Activated naive CD4-positive, alpha-beta T cell treated with anti-CD3 and anti-CD28 coated beads, Interleukin-2, amount 50 U/mL, for 72 hours (primary cell): Measurements from ENCODE around the gene AZU1. TPM values are rescaled to one million over a fixed set of nuclear protein-coding genes. Genes with fewer than 3 reads are reported as not detected.

ENCODE experiments used
- ATAC-seq, 2 donors: fragments of 150-1000 bp; cut with Tn5 transposase; 2 replicates each; pipeline ENCODE4 v1.10.0; 2021; ENCODE audit warnings: mild to moderate bottlenecking in 2 of 2, moderate library complexity in 2 of 2
- DNase-seq, 2 donors: peaks; one replicate each; pipeline ENCODE4 v3.0.0; 2021 to 2022; ENCODE audit warnings: low spot score in 2 of 2
- H3K27ac Mint-ChIP-seq, 2 donors: one replicate each; pipeline ENCODE4 v1.8.0; 2022; ENCODE audit warnings: mild to moderate bottlenecking in 2 of 2, mixed read lengths in 2 of 2
- H3K36me3 Mint-ChIP-seq, 2 donors: one replicate each; pipeline ENCODE4 v1.8.0; 2022; ENCODE audit warnings: mixed read lengths in 2 of 2
- H3K9me3 Mint-ChIP-seq, 2 donors: one replicate each; pipeline ENCODE4 v1.8.0; 2022; ENCODE audit warnings: mixed read lengths in 2 of 2
- total RNA-seq, 2 donors: library from RNA; stranded (reverse); gene quantifications; one replicate each; pipeline ENCODE4 v1.2.3, GENCODE V29; 2022

Gene AZU1, protein sequence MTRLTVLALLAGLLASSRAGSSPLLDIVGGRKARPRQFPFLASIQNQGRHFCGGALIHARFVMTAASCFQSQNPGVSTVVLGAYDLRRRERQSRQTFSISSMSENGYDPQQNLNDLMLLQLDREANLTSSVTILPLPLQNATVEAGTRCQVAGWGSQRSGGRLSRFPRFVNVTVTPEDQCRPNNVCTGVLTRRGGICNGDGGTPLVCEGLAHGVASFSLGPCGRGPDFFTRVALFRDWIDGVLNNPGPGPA
- total RNA-seq: not detected

DNA sequence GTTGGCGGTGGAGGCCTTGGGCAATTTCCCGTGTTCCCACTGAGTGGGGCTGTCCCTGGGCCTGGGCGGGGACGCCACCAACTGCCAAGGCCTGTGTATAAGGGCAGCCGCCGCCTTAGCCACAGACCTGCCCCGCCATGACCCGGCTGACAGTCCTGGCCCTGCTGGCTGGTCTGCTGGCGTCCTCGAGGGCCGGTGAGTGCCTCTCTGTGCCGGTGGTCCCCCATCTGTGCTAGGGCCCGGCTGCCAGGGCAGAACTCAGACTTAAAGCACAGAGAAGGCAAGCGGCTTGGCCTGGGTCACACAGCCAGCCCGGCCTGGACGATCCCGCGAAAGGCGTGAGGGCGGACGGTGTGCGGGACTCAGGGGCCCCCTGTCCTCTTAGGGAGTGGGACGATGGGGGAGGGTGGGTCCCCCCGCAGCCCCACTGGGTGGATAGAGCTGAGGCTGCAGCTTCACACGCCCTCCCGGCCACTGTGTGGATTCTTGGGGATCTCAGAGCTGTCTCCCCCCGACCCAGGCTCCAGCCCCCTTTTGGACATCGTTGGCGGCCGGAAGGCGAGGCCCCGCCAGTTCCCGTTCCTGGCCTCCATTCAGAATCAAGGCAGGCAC, at the start of gene AZU1:
Gene AZU1 (plus strand): TSS at position 128 of the 612 bp plus-strand sequence. CDS start 10 bp downstream, at position 138.
- DNase-seq (no peak), ATAC-seq (peak in 1 of 2 donors; percentile 20)

DNA sequence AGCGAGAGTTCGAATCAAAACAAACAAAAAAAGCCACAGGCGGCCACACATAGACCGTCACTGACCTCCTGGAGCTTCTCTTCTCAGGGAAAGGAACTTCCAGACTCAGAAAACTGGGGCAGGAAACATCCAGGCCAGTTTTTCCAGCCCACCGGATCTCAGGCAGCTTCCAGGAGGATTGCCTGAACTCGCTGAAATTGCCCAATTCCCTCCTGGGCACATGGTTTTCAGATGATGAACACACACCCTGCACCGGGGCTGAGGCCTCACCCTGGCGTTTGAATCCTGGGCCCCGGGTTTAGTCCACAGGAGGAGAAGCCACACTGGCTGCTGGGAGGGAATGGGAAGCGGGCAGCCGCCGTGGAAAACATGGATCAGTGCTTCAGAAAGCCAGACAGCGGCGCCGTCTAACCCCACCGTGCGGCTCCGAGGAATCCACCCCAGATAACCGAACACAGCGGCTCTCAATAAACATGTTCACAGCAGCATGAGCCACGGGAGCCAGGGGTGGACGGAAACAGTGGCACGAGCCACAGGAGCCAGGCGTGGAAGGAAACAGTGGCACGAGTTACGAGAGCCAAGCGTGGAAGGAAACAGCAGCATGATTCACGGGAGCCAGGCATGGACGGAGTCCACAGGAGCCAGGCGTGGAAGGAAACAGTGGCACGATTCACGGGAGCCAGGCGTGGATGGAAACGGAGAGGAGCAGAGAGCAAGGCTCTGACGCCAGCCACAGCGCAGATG, 48.6 kb upstream of the AZU1 start:
- no peak for ATAC-seq
- Mint-ChIP-seq H3K9me3 (no peaks in the 10 kb centered on the region), H3K36me3 (no peaks in the 10 kb centered on the region), H3K27ac (no peak overlapping the region)
- DNase-seq: no peak

More for the DNA sequence above, at the start of gene AZU1:
- Mint-ChIP-seq H3K9me3 (no peaks in the 10 kb centered on the region), H3K36me3 (no peaks in the 10 kb centered on the region), H3K27ac (no peak within 1 kb of the TSS)

DNA sequence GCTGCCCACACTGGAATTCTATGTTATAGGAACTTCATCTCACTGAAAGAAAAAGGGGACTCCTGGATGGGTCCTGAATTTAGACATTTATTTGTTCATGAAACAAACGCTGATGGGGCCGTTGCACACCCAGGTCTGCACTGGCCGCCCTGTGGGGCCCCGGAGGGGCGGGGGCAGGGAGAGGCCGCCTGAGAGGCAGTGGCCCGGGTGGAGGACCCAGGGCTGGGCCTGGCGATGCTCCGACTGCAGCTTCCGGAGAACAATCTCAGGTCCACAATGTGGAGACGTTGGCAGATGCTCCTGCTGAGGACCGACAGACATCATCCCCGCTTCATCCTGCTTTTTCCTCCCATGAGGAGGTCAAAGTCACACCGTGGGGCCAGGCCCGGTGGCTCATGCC, 46.7 kb upstream of the AZU1 start:
- ATAC-seq (no peak), DNase-seq (no peak)
- Mint-ChIP-seq H3K36me3 (no peaks in the 10 kb centered on the region), H3K27ac (no peak overlapping the region), H3K9me3 (no peaks in the 10 kb centered on the region)

DNA sequence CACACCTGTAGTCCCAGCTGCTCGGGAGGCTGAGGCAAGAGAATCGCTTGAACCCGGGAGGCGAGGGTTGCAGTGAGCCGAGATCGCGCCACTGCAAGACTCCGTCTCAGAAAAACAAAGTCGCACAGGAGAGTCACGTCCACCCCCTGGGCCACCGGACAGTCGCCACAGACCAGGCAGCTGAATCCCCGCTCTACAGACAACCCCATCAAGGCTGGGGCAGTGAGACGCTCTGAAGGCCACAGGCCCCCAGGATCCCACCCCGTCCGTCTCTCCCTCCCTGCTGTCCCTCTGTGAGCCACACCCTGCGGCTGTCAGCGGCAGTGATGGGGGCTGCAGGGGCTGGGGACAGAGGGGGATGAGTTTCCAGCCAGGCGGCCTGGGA, 45.8 kb upstream of the AZU1 start:
- no peak overlapping the region for H3K27ac Mint-ChIP-seq
- DNase-seq: no peak
- no peaks in the 10 kb centered on the region for H3K36me3 Mint-ChIP-seq
- H3K9me3 Mint-ChIP-seq: no peaks in the 10 kb centered on the region
- ATAC-seq: no peak

DNA sequence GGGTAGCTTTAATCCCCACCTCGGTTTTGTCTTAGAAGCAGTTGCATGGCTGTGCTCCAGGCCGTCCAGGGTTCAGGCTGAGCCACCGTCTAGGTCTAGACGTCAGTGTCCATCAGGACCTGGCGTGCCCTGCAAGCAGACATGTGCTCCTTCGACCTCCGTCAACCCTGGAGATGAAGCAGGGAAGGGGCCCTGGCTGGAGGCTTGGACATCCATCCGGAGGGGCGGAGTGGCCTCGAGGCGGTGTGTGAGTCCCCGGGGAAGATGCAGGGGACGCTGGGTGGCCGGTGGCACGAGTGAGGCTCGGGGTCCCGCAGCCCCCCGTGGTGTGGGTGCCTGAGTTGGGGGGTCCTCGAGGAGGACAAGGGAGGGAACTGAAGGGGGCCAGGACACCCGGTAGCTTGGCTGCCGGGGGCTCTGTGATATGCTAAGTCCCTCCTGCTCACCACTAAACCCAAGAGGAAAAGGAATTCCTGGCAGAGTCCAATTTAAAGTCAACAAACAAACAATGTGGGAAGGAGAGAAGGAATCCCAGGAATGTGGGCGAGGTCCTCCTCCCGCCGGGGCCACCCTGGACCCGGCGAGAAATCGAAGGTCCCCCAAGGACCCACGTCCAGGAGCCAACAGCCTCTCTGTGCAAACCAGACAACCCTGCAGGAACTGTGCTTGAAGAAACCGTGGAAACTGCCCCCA, 45.3 kb upstream of the AZU1 start:
- no peaks in the 10 kb centered on the region for H3K36me3 Mint-ChIP-seq
- H3K27ac Mint-ChIP-seq: no peak overlapping the region
- ATAC-seq (no peak), DNase-seq (no peak)
- H3K9me3 Mint-ChIP-seq: no peaks in the 10 kb centered on the region

DNA sequence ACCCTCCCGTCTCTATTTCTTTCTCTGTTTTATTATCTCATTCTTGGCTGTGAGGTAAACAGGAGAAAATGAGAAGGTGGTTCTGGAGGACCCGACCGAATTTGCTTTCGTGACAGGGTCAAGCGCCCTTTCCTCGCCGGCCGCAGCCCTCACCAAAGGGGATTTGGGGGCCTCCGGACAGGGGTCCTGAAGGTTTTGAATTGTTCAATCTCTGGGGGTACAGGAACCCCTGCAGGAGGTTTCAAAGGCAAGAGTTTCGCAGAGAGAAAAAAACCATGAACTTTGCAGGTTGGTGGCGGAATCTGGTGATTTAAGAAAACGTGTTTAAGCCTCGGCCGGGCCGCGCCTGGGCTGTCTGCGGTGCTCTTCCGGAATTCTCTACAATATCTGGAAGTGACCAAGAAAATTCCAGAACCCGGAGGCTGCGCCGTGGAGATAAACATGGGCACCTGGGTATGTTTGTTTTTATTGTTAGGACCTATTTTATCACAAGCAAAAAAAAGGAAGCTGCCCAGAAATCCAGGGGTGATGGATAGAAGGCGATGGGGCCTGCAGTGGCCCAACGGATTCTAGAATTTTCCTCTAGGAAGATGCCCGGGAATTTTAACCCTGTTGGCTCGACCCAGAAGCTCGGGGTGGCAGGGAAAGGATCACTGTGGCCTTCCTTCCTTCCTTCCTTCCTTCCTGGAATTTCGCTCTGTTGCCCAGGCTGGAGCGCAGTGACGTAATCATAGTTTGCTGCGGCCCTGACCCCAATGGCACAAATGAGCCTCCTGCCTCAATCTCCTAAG, 44.6 kb upstream of the AZU1 start:
- DNase-seq: no peak
- Mint-ChIP-seq H3K9me3 (no peaks in the 10 kb centered on the region), H3K27ac (no peak overlapping the region), H3K36me3 (no peaks in the 10 kb centered on the region)
- no peak for ATAC-seq

DNA sequence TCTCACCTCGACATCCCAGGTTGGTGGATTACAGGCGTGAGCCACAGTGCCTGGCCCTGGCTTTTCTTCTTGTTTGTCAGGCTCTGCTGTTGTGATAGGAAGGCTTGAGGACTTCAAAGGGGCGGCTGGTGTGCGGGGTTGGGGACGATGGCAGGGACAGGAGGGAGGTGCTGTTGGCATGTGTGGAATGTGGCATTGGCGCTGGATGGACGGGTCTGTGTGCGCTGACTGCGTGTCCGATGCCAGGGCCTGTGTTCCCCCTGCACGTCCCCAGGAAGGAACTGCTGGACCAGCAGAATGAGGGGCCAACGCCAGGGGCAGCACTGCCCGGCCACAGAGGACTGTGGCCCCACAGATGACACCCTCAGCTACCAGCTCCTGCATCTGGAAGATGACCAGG, 43.1 kb upstream of the AZU1 start:
- no peaks in the 10 kb centered on the region for H3K36me3 Mint-ChIP-seq
- ATAC-seq (no peak), DNase-seq (no peak)
- H3K27ac Mint-ChIP-seq: no peak overlapping the region
- H3K9me3 Mint-ChIP-seq: no peaks in the 10 kb centered on the region

DNA sequence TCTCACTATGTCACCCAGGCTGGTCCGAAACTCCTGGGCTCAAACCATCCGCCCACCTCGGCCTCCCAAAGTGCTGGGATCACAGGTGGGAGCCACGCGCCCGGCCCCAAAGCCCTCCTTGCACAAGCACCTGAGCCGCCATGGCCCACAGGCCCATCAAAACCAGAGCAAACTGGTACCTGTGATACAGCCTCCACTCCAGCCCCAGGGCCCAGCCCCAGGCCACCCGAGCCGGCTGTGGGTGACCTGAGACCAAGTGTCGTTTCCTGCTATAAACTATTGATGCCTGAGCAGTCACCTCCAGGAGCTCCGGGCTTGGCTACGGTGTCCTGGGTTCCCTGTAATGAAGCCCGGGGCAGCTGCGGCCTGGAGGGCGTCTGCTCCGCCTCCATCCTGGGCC, 40.1 kb upstream of the AZU1 start:
- peak overlapping the region in 1 of 2 donors; percentile 39 for H3K27ac Mint-ChIP-seq
- no peak for DNase-seq
- no peaks in the 10 kb centered on the region for H3K36me3 Mint-ChIP-seq
- H3K9me3 Mint-ChIP-seq: no peaks in the 10 kb centered on the region
- ATAC-seq: no peak

DNA sequence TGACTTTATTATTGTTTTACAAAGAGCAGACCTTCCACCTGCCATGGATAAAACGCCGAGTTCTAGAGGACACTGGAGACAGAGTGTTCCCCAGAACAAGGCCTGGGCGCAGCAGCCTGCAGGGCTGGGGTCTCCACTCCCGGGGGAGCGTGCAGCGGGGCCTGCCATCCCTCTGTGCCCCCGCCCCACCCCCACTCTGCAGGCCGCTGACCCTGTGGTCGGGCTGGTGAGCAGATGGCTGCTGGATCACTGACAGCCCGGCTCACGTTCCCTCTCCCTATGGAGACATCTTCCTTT, 39.0 kb upstream of the AZU1 start:
- no peaks in the 10 kb centered on the region for H3K36me3 Mint-ChIP-seq
- H3K27ac Mint-ChIP-seq: peak overlapping the region in 1 of 2 donors; percentile 81
- DNase-seq (no peak), ATAC-seq (no peak)
- H3K9me3 Mint-ChIP-seq: no peaks in the 10 kb centered on the region

DNA sequence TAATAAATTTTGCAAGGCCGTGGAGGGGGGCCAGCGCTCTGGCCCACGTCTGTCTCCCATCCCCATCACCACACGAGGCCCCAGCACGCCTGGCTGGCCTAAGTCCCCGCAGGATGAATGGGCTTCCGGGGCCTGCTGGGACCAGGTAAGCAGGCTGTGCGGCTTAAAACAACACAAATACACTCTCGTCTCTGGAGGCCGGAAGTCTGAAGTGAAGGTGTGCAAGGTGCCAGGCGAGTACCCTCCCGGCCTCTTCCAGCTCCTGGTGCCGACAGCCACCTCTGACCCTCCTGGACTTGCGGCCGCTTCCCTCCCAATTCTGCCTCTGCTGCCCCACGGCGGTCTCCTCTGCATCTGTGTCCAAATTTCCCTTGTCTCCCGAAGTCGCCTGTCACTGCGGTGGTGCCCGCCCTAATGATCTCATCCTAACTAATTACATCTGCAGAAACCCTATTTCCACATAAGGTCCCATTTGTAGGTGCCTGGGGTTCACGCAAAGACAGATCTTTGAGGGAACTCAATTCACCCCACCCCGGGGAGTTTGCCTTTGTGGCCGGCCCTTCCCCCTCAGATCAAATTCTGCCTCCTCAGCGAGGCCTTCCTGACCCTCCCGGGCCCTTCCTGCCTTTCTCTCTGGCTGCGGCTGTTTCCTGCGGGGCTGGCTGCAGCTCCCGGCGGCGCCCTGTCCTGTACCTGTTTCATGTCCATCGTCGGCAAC, 38.5 kb upstream of the AZU1 start:
- ATAC-seq (no peak), DNase-seq (no peak)
- H3K36me3 Mint-ChIP-seq: no peaks in the 10 kb centered on the region
- peak overlapping the region in 1 of 2 donors; percentile 81 for H3K27ac Mint-ChIP-seq
- no peaks in the 10 kb centered on the region for H3K9me3 Mint-ChIP-seq

DNA sequence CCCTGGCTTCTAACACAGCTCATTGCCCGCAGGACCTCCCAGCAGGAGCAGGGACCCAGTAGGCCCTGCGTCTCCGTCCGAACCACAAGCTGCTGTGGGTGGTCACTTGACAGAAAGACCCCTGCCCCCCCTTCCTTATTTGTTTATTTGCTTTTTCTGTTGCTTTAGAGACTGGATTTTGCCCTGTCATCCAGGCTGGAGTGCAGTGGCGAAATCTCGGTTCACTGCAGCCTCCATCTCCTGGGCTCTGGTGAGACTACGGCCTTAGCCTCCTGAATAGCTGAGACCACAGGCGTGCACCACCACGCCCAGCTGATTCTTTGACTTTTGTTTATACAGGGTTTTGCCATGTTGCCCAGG, 38.0 kb upstream of the AZU1 start:
- no peak for ATAC-seq
- H3K36me3 Mint-ChIP-seq: no peaks in the 10 kb centered on the region
- H3K9me3 Mint-ChIP-seq: no peaks in the 10 kb centered on the region
- H3K27ac Mint-ChIP-seq: no peak overlapping the region
- DNase-seq: no peak

DNA sequence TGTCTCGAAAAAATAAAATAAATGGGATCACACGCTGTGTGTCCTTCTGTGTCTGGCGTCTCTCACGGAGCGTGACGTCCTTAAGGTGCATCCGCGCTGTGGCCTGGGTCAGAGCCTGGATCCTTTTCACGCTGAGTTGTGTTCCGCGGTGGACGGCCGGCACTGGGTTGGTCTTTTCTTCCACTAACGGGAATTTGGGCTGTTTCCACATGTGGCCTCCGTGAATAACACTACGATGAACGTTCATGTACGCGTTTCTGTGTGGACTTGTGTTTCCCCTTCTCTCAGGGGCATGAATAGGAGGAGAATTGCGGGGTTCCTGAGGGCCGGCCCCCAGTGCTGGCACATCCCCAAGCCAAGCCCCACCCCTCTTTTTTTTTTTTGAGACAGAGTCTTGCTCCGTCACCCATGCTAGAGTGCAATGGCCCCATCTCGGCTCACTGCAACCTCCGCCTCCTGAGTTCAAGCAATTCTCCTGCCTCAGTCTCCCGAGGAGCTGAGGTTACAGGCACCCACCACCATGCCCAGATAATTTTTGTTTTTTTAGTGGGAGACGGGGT, 36.5 kb upstream of the AZU1 start:
- Mint-ChIP-seq H3K9me3 (no peaks in the 10 kb centered on the region), H3K36me3 (no peaks in the 10 kb centered on the region), H3K27ac (no peak overlapping the region)
- ATAC-seq: no peak
- DNase-seq: no peak

DNA sequence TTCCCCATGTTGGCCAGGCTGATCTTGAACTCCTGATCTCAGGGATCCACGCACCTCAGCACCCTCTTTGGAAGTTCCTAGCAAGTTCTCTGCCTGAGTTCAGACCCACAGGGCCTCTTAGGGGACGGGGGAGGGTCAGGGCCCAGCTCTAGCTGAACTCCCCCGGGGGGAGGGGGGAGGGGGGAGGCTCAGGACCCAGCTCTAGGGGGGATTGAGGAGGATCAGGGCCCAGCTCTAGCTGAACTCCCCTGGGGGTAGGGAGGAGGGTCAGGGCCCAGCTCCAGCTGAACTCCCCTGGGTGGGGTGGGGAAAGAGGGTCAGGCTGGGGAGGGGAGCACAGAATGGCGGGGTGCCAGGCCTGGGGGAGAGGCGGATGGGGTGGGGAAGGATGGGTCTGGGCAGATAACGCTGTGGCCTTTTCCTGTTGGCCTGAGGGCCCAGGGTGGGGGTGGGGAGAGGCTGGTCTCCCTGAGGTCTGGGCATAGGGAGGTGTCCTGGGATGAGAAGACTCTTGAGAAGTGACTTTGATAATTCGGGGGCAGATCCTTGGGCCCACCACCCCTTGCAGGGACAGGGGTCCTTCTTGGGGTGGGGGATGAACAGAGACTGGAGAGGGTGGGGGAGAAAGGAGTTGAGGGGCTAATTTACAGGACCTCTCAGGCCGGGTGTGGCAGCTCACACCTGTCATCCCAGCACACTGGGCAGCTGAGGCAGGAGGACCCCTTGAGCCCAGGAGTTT, 35.9 kb upstream of the AZU1 start:
- Mint-ChIP-seq H3K9me3 (no peaks in the 10 kb centered on the region), H3K36me3 (peaks cover 0 to 3% of the 10 kb centered on the region in 2 donors), H3K27ac (no peak overlapping the region)
- DNase-seq (no peak), ATAC-seq (no peak)

DNA sequence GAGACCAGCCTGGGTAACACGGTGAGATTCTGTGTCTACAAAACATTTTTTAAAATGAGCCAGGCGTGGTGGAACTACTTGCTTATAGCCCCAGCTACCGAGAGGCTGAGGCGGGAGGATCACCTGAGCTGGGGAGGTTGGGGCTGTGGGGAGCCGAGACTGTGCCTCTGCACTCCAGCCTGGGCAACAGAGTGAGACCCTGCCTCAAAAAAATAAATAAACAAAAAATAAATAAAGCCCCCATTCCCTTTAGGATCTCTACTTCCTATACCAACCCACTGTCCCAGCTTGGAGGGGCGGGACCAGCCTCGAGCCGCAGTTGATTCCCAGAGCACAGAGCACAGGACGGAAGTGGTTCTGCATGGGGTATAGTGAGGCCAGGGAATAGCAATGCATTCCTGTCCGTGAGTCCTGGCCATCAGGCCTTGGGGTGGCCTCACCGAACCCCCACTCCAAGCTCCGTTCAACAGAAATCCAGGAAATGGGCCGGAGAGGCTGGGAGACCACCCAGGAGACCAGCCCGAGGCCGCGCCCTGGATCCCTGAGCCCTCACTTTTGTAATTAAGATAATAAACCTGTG, 35.2 kb upstream of the AZU1 start:
- no peak overlapping the region for H3K27ac Mint-ChIP-seq
- DNase-seq (no peak), ATAC-seq (no peak)
- H3K36me3 Mint-ChIP-seq: peaks cover 0 to 5% of the 10 kb centered on the region in 2 donors
- no peaks in the 10 kb centered on the region for H3K9me3 Mint-ChIP-seq

DNA sequence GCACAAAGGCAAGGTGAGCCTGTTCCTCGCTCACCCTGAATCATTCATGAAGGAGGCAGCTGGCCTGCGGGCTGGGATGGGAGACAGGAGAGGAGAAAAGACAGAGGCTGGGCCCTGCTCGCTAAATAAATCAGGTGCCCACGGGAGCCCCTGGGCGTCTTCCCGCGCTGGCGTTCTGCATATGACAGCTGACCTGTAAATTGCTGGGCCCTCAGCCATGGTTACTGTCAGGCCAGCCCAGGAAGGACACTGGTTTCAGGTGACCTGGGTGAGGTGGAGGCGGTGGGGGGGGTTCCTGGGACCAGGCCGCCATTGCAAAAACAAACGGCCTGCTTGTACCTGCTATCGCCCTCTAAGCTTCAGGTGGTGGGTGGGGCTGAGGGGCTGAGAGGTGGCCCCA, 33.8 kb upstream of the AZU1 start:
- DNase-seq (no peak), ATAC-seq (no peak)
- peak overlapping the region in 1 of 2 donors; percentile 72 for H3K27ac Mint-ChIP-seq
- peaks cover 6% of the 10 kb centered on the region in 2 donors for H3K36me3 Mint-ChIP-seq
- no peaks in the 10 kb centered on the region for H3K9me3 Mint-ChIP-seq
